NB4 (cell line): ENCODE measurements around the gene MARK3.

Experiments
- CTCF ChIP-seq: IDR thresholded peaks from one replicate; pipeline ENCODE4 v1.5.1; 2012; ENCODE audit warnings: low read depth, low read length
- MYC ChIP-seq: IDR thresholded peaks from 2 replicates; pipeline ENCODE4 v1.6.1; 2011; ENCODE audit warnings: low read depth, low read length
- POLR2A ChIP-seq: IDR thresholded peaks from 2 replicates; pipeline ENCODE4 v1.6.1; 2011; ENCODE audit warnings: mild to moderate bottlenecking; ENCODE audit not compliant: insufficient read length; ENCODE audit errors: extremely low read depth

DNA sequence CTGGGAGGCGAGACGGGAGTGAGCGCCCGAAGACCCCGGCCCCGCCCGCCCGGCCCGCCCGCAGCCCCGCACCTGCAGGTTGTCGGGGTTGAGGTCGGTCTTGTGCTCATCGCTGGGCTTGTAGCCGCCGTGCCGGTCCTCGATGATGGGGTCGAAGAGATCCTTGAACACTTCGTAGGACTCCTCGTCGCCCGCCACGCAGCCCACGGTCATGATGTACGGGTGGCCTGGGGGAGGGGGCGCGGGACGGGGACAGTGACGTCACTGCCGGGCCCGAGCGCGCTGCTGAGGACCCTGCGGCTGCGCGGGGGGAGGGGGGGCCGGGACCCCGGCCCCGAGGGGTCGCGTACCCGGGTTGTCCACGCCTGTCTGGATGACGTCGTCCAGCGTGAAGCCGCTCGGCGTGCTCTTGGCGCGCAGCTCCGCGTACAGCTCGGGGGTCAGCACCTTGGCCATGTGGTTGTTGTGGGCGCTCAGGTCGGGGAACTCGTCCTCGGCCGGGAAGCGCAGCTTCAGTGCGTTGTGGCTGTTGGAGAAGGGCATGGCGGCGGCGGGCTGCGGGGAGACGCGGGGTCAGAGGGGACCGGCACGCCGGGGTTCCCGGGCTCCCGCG lies 136.8 kb downstream of the MARK3 start:
- no peak for TF ChIP-seq POLR2A
- no peak for TF ChIP-seq CTCF
- TF ChIP-seq MYC = no peak
